ENCODE measurements around the gene RBM19.

The RBM19 gene

DNA sequence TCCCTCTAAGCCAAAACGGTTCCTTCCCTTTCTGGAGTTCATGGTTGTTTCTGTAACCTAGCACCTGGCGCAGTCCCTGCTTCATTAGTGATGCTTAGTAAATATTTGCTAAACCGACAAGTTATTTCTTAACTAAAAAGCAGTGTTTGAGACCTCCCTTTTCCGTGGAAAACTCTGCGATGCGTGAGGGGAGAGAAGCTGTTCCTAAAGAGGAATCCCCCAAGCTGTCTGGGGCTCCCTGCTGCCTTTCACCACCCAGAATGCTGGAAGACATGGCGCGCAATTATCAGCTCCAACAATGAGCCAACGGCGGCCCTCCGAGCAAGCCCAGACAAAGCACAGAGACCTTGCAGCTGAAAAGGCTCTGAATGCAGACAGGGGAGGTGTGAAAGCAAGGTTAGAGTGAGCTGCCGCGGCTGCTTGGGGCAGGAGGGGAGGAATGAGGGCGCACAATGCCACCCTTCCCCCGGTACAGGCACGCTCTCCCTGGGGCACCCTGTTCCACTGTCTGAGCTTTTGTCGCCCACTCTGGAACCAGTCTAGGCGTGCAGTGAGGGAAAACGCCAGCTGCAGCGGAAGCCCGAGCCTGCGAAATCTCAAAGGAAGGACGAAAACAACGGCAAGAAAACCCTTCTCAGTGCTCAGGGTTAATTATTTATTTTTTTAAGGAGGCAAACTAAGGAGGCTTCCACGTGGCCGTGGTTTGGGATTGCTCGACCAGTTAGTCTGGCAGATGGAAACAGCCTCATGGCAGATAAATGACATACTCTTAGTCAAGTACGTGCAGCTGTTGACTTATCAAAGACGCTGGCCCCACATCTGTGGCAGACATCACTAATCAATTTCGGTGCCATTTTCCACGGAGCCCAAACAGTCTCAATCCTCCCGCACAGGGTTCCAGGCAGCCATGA, 66.3 kb downstream of the RBM19 start:
- DNase-seq, result no peak

GRCh38 chr12:113899042-113899560, 67.0 kb downstream of the RBM19 start:
- DNase-seq, result no peak

DNA sequence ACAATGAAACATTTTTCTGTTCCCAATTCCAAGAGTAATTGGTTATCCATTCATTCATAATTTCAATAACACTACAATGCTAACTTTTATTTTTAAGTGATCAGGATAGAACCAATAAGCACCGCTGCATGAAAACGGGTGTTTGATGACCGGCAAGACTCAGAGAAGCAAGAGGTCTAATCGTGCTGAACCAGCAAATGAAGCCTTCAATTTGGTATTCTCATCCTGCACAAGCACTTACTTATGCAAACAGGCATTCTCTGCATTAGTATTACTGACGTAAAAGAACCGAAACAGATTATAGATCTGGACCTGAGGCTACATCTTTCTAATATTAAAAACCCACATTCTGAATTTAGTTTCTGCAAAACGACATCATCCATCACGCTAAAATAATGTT, 67.7 kb downstream of the RBM19 start:
- DNase-seq, result no peak

DNA sequence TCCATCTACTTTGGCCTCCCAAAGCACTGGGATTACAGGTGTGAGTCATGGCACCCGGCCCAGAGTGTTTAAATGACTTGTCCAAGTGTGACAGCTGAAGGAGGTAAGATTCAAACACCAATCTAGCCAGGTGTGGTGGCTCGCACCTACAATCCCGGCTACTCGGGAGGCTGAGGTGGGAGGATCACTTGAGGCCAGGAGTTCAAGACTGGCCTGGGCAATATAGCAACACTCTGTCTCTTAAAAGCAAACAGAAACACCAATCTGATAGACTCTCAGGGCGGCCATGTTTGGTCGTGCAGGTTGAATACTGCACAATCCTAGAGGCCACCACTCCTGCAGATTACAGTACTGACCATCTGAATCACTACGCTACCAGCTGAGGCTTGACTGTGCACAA, 68.7 kb downstream of the RBM19 start:
- DNase-seq, result no peak

DNA sequence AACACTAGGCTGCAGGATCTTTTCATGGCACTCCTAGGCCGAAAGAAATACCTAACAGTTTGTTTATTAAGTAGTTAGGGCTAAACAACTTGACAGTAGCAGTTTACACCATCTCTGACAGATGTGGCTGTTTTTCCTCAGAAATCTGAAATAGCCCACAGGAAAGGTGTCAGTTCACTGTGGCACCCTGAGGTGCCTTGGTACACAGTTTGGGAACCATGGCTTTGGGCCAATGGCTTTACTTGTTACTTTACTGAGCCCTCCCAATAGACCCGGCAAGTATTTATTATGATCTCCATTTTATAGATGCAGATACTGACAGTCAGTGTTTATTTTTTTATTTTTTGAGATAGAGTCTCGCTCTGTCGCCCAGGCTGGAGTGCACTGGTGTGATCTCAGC, 69.3 kb downstream of the RBM19 start:
- DNase-seq, result no peak

DNA sequence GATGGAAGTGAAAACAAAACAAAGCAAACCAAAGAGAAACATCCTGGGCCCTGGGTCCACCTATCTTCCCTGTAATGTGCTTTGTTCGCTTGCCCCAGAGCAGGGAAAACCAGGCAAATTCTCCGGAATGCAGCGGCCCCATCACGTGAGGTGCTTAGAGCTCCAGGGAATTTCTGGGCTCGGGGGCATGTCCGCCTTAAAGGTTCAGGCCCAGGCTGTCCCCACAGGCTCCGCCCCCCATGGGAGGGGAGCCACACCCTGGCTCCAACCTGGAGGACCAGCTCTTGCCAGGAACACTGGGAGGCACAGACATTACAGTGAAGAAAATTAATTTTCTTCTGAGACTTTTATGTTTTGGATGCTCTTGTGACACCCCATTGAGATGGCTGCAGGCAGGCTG, 69.9 kb downstream of the RBM19 start:
- DNase-seq, result no peak

DNA sequence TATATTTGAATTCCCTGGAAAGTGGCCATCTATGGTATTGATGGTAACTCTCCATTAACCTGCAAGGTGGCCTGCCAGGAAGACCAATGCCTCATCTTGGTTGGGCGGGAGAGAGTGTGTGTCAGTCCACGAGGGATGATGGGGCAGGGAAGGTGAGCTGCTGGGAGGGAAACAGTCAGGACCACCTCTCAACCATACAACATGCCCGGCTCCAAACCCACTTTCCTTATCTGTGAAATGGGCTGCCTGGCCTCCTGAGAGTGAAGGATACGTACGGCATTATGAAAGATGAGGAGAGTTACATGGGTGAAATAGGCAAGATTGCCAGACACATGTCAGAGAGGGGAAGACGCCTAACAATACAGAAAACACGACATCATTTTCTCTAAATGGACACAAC, 70.9 kb downstream of the RBM19 start:
- DNase-seq, result no peak

DNA sequence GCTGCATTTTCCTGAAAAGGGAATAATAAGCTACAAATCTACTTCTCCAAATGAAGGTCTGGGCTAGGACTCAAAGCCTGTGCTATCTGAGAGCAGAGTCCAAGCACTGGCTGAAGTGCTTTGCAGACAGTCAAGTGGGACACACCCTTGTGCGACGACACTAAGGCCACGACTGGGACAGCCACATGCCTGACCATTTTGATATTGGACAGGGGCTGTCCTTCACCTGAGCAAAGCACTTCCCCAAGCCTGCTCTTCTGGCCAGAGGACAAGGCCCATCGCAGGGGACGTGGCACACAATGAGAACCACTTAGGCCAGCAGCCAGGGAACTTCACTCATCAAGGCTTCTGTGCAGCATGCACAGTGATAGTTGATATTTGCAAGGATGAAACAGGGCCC, 71.4 kb downstream of the RBM19 start:
- DNase-seq, result no peak

DNA sequence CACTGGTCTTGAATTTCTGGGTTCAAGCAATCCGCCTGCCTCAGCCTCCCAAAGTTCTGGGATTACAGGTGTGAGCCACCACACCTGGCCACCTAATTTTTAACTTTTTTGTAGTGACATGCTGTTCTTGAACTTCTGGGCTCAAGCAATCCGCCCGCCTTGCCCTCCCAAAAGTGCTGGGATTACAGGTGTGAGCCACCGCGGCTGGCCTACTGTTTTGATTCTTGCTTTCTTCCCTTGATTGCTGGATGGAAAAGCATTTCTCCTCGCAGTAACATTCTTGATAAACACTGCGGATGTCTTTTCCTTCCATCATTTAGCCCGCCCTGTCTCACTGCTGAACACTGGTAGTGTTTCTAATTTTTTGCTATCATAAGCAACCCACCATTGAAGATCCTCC, 72.9 kb downstream of the RBM19 start:
- DNase-seq, result no peak

DNA sequence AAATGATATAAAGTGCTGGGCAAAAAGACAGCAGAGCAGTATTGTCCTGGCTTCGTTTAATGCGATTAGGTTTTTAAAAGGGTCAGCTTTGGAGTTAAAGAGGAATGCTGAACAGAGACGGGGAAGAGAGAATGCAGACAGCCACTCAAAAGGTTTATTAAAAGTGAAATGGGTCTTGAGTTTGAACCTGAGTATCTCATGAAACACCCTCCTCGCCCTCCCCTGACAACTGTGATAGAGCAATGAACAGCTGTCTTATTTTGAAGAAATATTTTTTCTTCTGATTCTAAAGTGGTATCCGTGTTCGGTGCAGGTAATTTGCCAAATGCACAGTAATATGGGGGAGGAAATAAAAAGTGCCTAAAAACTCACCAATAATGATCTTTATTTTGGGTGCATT, 73.6 kb downstream of the RBM19 start:
- no peak for DNase-seq

DNA sequence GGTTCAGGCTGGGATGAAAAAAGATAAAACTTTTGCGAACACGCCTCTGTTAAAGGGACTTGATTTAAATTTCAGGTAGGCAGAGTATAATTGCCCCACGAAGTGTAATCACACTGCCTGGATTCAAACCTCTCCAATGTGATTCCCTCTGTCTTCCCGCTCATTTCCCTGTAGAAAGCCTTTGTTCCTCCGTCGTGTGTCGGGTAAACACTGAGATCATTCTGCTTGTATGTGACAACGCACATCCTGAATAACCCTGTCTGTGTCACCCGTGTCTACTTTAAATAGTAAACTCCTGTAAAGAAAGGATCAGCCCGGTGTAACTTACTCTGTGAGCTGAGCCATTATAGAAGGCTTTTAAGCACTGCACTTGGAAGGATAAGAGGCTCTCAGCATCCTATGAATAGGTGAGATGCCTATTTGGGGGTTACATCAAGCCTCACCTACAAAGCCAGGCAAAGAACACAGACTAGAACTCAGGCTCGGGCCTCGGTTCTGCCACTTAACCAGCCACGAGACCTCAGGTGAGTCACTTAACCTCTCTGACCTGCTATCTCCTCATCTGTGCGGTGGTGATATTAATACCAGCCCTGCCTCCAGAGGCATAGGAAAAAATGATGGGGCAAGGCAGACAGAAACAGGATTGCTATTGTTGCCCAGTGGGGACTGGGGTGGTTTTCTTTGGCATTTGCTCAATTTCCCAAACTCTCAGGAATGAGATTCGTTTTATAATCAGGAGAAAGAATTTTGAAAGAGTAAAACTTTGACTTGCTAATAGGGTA, 74.2 kb downstream of the RBM19 start:
- no peak for DNase-seq

DNA sequence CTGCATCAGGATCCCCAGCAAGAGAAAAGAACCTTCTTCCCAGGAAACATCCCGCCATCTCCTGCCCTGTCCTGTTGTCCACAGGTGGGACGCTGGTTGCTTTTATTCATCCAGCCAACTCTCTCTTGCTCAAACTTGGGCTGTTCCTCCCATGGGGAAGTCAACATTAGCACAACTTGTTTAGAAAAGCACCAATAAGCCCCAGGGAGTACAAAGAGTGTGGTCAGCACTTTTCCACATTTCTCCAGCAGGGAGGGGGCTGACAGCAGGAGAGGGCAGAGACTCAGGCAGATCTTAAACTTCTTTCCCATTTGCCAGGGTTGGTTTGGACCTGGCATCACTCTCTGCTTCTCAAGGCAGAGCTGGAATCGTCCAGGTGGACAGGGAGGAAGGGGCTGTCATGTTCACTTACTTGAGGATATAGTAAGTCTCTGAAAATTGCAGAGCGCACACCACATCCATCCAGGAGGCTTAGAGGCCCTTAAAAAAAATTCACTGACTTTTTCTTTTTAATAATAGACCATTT, 74.9 kb downstream of the RBM19 start:
- no peak for DNase-seq

- DNase-seq, result no peak
Measured at GRCh38 chr12:113889891-113890581, 76.1 kb downstream of the RBM19 start.

GRCh38 chr12:113889076-113889475, 77.0 kb downstream of the RBM19 start:
- DNase-seq, result peak; percentile 64

- no peak for DNase-seq
Measured at GRCh38 chr12:113888435-113888834, 77.7 kb downstream of the RBM19 start.

- DNase-seq, result no peak
Measured at GRCh38 chr12:113887906-113888305, 78.2 kb downstream of the RBM19 start.

- no peak for DNase-seq
Measured at GRCh38 chr12:113886721-113887120, 79.4 kb downstream of the RBM19 start.

DNA sequence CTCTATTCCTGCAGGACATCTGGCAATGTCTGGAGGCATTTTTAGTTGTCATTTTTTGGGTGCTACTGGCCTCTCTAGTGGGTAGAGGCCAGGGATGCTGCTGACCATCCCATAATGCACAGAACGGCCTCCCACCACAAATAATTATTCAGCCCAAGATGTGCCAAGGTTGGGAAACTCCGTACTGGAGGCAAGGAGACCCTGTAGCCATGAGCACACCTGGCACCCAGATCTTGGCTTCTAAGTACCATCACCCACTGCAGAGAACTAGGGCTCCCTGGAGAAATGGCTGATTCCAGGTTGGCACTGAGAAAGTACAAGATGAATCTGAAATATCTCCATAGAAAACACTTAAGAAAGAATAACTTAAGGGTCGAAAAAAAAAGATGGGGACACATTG, 81.7 kb downstream of the RBM19 start:
- DNase-seq, result no peak

GRCh38 chr12:113882690-113883089, 83.4 kb downstream of the RBM19 start:
- DNase-seq, result no peak

GRCh38 chr12:113880988-113881962, 84.8 kb downstream of the RBM19 start:
- DNase-seq, result no peak

DNA sequence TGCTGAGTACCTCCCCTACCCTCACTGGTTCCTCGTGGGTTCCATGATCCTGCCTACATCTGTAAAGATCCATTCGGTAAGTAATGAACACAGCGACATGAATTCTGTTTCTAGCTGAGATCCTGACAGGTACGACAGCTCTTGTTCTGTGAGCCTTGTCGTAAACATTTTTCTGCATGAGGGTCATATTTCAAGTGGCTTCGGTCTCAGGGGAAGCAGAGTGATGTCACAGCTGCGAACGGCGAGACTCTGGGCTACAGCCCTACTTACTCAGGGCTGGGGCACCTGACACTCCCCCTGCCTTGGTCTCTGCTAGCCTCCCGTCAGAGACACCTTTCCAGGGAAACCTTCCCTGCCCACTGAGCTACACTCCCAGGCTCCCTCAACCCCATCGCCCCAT, 85.8 kb downstream of the RBM19 start:
- DNase-seq, result no peak

GRCh38 chr12:113879658-113880057, 86.5 kb downstream of the RBM19 start:
- no peak for DNase-seq

Data from fibroblast of skin of right biceps (primary cell).